Testis (tissue), 2 donors: Measurements from ENCODE around the gene TSC22D4.

Experiments used
- POLR2A ChIP-seq: fragments of 450-650 bp; IDR thresholded peaks from one replicate; pipeline ENCODE4 v1.6.1; 2017; ENCODE audit warnings: antibody characterized with exemption, mild to moderate bottlenecking, moderate library complexity
- TF ChIP-seq, protein P1 (sequence below), 3 experiments: fragments of 450-650 bp in 2 of 3; fragments of 200-600 bp in 1 of 3; sonication (generic) in 1 of 3; IDR thresholded peaks; one replicate each; pipeline ENCODE4 v1.5.1; 2016 to 2019; ENCODE audit warnings: antibody characterized with exemption in 3 of 3, mild to moderate bottlenecking in 2 of 3, moderate library complexity in 1 of 3

GRCh38 chr7:100428199-100428966 lies 50.6 kb downstream of the TSC22D4 start, which contains the start of gene ZCWPW1:
- TF ChIP-seq, protein P1, sequence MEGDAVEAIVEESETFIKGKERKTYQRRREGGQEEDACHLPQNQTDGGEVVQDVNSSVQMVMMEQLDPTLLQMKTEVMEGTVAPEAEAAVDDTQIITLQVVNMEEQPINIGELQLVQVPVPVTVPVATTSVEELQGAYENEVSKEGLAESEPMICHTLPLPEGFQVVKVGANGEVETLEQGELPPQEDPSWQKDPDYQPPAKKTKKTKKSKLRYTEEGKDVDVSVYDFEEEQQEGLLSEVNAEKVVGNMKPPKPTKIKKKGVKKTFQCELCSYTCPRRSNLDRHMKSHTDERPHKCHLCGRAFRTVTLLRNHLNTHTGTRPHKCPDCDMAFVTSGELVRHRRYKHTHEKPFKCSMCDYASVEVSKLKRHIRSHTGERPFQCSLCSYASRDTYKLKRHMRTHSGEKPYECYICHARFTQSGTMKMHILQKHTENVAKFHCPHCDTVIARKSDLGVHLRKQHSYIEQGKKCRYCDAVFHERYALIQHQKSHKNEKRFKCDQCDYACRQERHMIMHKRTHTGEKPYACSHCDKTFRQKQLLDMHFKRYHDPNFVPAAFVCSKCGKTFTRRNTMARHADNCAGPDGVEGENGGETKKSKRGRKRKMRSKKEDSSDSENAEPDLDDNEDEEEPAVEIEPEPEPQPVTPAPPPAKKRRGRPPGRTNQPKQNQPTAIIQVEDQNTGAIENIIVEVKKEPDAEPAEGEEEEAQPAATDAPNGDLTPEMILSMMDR (IDR thresholded peaks at IDR 0.05) = peak in 1 of 3 experiments; percentile 9
- peak; percentile 98 for TF ChIP-seq POLR2A
